IMR-90 (cell line): ENCODE measurements around the gene ATOSA. TPM values are rescaled to one million over a fixed set of nuclear protein-coding genes. Genes with fewer than 3 reads are reported as not detected.

ENCODE experiments used
- ATAC-seq: fragments of 200-7000 bp; cut with Tn5 transposase; 2 replicates; pipeline ENCODE4 v1.9.1; 2020; ENCODE audit warnings: low read depth, mild to moderate bottlenecking, moderate library complexity
- BruUV-seq: library from RNA; stranded (reverse); fragments of 400-500 nt; replicated peaks from 2 replicates; lab custom pipeline; 2021; lab: Mats Ljungman, UMichigan
- CTCF ChIA-PET: fragments of 300-600 bp; formaldehyde crosslinking; extraction: SDS; loops from one replicate; lab custom pipeline; 2021; ENCODE audit warnings: antibody characterized with exemption; lab: Yijun Ruan, JAX
- POLR2A ChIA-PET: fragments of 300-600 bp; sonication (Branson Sonifier 250); formaldehyde crosslinking; loops from one replicate; lab custom pipeline; 2022; ENCODE audit warnings: antibody characterized with exemption; ENCODE audit not compliant: unreplicated experiment; lab: Charles Lee
- DNase-seq: peaks from one replicate; pipeline ENCODE4 v3.0.0; 2013
- H2AFZ ChIP-seq: replicated peaks from 2 replicates; pipeline ENCODE3; 2013; ENCODE audit warnings: low read length, mild to moderate bottlenecking; ENCODE audit not compliant: poor library complexity
- H2AK5ac ChIP-seq: 2 replicates; pipeline ENCODE4 v1.6.1; 2013; ENCODE audit warnings: low read depth, low read length, inconsistent platforms
- H2AK9ac ChIP-seq: replicated peaks from 2 replicates; pipeline ENCODE3; 2013; ENCODE audit warnings: mild to moderate bottlenecking, low read depth, low read length, moderate library complexity; ENCODE audit not compliant: poor library complexity
- H2BK120ac ChIP-seq: 2 replicates; pipeline ENCODE4 v1.6.1; 2013; ENCODE audit warnings: low read depth, low read length, inconsistent platforms
- H2BK15ac ChIP-seq: 3 replicates; pipeline ENCODE4 v1.6.1; 2013; ENCODE audit warnings: low read depth, low read length, inconsistent platforms
- H2BK20ac ChIP-seq: 2 replicates; pipeline ENCODE4 v1.6.1; 2013; ENCODE audit warnings: low read depth, mild to moderate bottlenecking, inconsistent platforms, low read length, moderate library complexity
- H2BK5ac ChIP-seq: 2 replicates; pipeline ENCODE4 v1.6.1; 2013; ENCODE audit warnings: mild to moderate bottlenecking, low read depth, low read length, inconsistent platforms; ENCODE audit not compliant: poor library complexity, severe bottlenecking
- H3K14ac ChIP-seq: replicated peaks from 2 replicates; pipeline ENCODE4 v1.6.1; 2013; ENCODE audit warnings: low read depth, low read length, inconsistent platforms
- H3K18ac ChIP-seq: 2 replicates; pipeline ENCODE4 v1.6.1; 2013; ENCODE audit warnings: low read depth, low read length, control low read depth
- H3K23ac ChIP-seq: 2 replicates; pipeline ENCODE4 v1.6.1; 2013; ENCODE audit warnings: low read depth, low read length, inconsistent platforms
- H3K27ac ChIP-seq: 2 replicates; pipeline ENCODE4 v1.5.1; 2013; ENCODE audit warnings: mild to moderate bottlenecking, control low read depth, low read length; ENCODE audit not compliant: insufficient read depth
- H3K27me3 ChIP-seq: 2 replicates; pipeline ENCODE4 v1.6.1; 2013; ENCODE audit warnings: low read length; ENCODE audit not compliant: control insufficient read depth, insufficient read depth
- H3K36me3 ChIP-seq: 2 replicates; pipeline ENCODE4 v1.6.1; 2013; ENCODE audit warnings: low read length, mixed read lengths; ENCODE audit not compliant: control insufficient read depth, insufficient read depth
- H3K4ac ChIP-seq: 2 replicates; pipeline ENCODE4 v1.6.1; 2013; ENCODE audit warnings: low read depth, low read length, inconsistent platforms
- H3K4me1 ChIP-seq: 2 replicates; pipeline ENCODE4 v1.6.1; 2013; ENCODE audit warnings: low read length, mixed read lengths; ENCODE audit not compliant: control insufficient read depth, insufficient read depth
- H3K4me2 ChIP-seq: 2 replicates; pipeline ENCODE4 v1.6.1; 2013; ENCODE audit warnings: low read depth, mild to moderate bottlenecking, control low read depth, low read length, moderate library complexity
- H3K4me3 ChIP-seq: 2 replicates; pipeline ENCODE4 v1.5.1; 2013; ENCODE audit warnings: low read depth, mild to moderate bottlenecking, control low read depth, low read length, moderate library complexity; ENCODE audit not compliant: insufficient read depth
- H3K56ac ChIP-seq: 2 replicates; pipeline ENCODE4 v1.6.1; 2013; ENCODE audit warnings: low read length, inconsistent platforms; ENCODE audit not compliant: insufficient read depth; ENCODE audit errors: extremely low read depth
- H3K79me1 ChIP-seq, 2 experiments: 2 replicates each; pipeline ENCODE4 v1.6.1; 2013; ENCODE audit warnings: low read length in 2 of 2, inconsistent platforms in 1 of 2, low read depth in 1 of 2
- H3K9ac ChIP-seq: 2 replicates; pipeline ENCODE4 v1.6.1; 2013; ENCODE audit warnings: low read depth, low read length, control low read depth
- H3K9me1 ChIP-seq: 2 replicates; pipeline ENCODE4 v1.6.1; 2013; ENCODE audit warnings: low read length, inconsistent platforms; ENCODE audit not compliant: insufficient read depth
- H3K9me3 ChIP-seq: 2 replicates; pipeline ENCODE4 v1.6.1; 2013; ENCODE audit warnings: low read length; ENCODE audit not compliant: control insufficient read depth, insufficient read depth
- H4K20me1 ChIP-seq: 2 replicates; pipeline ENCODE4 v1.6.1; 2013; ENCODE audit warnings: low read length, inconsistent platforms; ENCODE audit not compliant: insufficient read depth
- H4K5ac ChIP-seq: 2 replicates; pipeline ENCODE4 v1.6.1; 2013; ENCODE audit warnings: mild to moderate bottlenecking, low read depth, low read length, control low read depth
- H4K8ac ChIP-seq, 2 experiments: 2 replicates each; pipeline ENCODE4 v1.6.1; 2013; ENCODE audit warnings: low read depth in 2 of 2, low read length in 2 of 2, control low read depth in 1 of 2, inconsistent platforms in 1 of 2
- H4K91ac ChIP-seq: 2 replicates; pipeline ENCODE4 v1.6.1; 2013; ENCODE audit warnings: low read depth, low read length, inconsistent platforms; ENCODE audit not compliant: insufficient read depth
- BHLHE40 ChIP-seq: fragments of 150-350 bp; IDR thresholded peaks from 2 replicates; pipeline ENCODE4 v1.6.1; 2016; ENCODE audit warnings: mild to moderate bottlenecking, low read depth, low read length
- CEBPB ChIP-seq: IDR thresholded peaks from 2 replicates; pipeline ENCODE4 v1.6.1; 2012; ENCODE audit warnings: low read depth, low read length, improper control_type of control experiment
- CHD1 ChIP-seq: IDR thresholded peaks from 2 replicates; pipeline ENCODE4 v1.6.1; 2012; ENCODE audit warnings: low read depth, low read length, improper control_type of control experiment
- MXI1 ChIP-seq: IDR thresholded peaks from 2 replicates; pipeline ENCODE4 v1.6.1; 2012; ENCODE audit warnings: low read depth, mild to moderate bottlenecking, low read length, moderate library complexity, borderline replicate concordance
- NFE2L2 ChIP-seq: fragments of 150-350 bp; IDR thresholded peaks from 2 replicates; pipeline ENCODE4 v1.6.1; 2016; ENCODE audit warnings: low read depth, mild to moderate bottlenecking, low read length
- POLR2A ChIP-seq: IDR thresholded peaks from 2 replicates; pipeline ENCODE4 v1.6.1; 2012; ENCODE audit warnings: mild to moderate bottlenecking, low read depth, low read length
- WGBS, 2 experiments: methylation state at CpG; one replicate each; pipeline versions ENCODE4 v1.1.5 to v1.1.7; 2013; ENCODE audit warnings: missing lambda C conversion rate in 2 of 2; ENCODE audit not compliant: insufficient read length in 1 of 2; ENCODE audit errors: extremely low coverage in 2 of 2; 5-methylcytosine and 5-hydroxymethylcytosine counted together
- dilution Hi-C: fragments of 300-500 bp; cut with HindIII; formaldehyde crosslinking; loops from one replicate; pipeline ENCODE4 v1.14.3; 2018; ENCODE audit warnings: low sequenced_read_pairs; ENCODE audit not compliant: unreplicated experiment
- in situ Hi-C: fragments of 300-500 bp; cut with MboI; formaldehyde crosslinking; loops from 3 replicates; pipeline ENCODE4 v1.14.3; 2019; ENCODE audit warnings: low sequenced_read_pairs, inconsistent platforms, mixed read lengths
- intact Hi-C: fragments of 100-400 bp; cut with micrococcal nuclease; formaldehyde crosslinking; loops from 2 replicates; pipeline ENCODE4 v1.10.0; 2022
- polyA plus RNA-seq, 3 experiments: library from polyadenylated mRNA; depleted of rRNA; stranded (reverse); fragments of >200 nt; gene quantifications; 2 replicates each; pipeline ENCODE4 v1.2.3, GENCODE V29; 2012; ENCODE audit warnings: low replicate concordance in 1 of 3
- total RNA-seq: library from RNA; depleted of rRNA; stranded (reverse); fragments of >200 nt; gene quantifications from 2 replicates; pipeline ENCODE4 v1.2.3, GENCODE V29; 2012

The ATOSA gene
- total and polyA plus RNA-seq, 2 of the 4 experiments (the other 2 are of a cell fraction) = 13.2 to 17.2 TPM

- intact Hi-C loops = no loop called here
- TF ChIP-seq MXI1 = no peak
- no peak for TF ChIP-seq POLR2A
- no peak for TF ChIP-seq BHLHE40
- TF ChIP-seq NFE2L2 = no peak
- TF ChIP-seq CEBPB = peak; percentile 67
- TF ChIP-seq CHD1 = no peak
- no peaks in the 10 kb centered on the region for H3K9me3 ChIP-seq
- no TSS peak for BruUV-seq
- no peak overlapping the region for H4K5ac ChIP-seq
- no peak overlapping the region; the same call in 1 of the 2 replicates for H2BK120ac ChIP-seq
- no peak overlapping the region for H3K56ac ChIP-seq
- H2BK20ac ChIP-seq = no peak overlapping the region
- in situ Hi-C loops = loop anchor here (25.0 kb wide), 1 partner anchor 639 kb away; the partner anchor contains the start of gene MAPK6
- H3K4ac ChIP-seq = 0 out of 2 replicates have a peak overlapping the region, but pooled peaks have one; percentile 22
- DNase-seq (no peak), ATAC-seq (no peak)
- H3K36me3 ChIP-seq = peaks cover 2% of the 10 kb centered on the region; the same call in 1 of the 2 replicates
- peak overlapping the region; percentile 82 for H3K4me2 ChIP-seq
- peaks cover 6 to 13% of the 10 kb centered on the region in 2 experiments; a peak in 3 of 4 replicates for H3K79me1 ChIP-seq
- H4K8ac ChIP-seq = peak overlapping the region in 1 of 2 experiments; percentile 70; a peak in 1 of 4 replicates
- no peak overlapping the region for H3K18ac ChIP-seq
- dilution Hi-C loops = no loop called here
- H2AFZ ChIP-seq = no peak overlapping the region
- H2BK15ac ChIP-seq = no peak overlapping the region
- H2BK5ac ChIP-seq = peak overlapping the region; percentile 70
- no CpG with 5 or more reads among the region's 1 CpG for WGBS, 2 experiments
- peaks cover 2% of the 10 kb centered on the region for H3K9me1 ChIP-seq
- no peak overlapping the region; the same call in 1 of the 2 replicates for H3K27ac ChIP-seq
- ChIA-PET POLR2A (interaction anchor here (0.5 to 0.7 kb wide), 2 partner anchors 12 to 20 kb away, joined by 3 to 5 read pairs; no protein-coding TSS in a partner anchor), CTCF (interaction anchor here (1.0 to 1.7 kb wide), 3 partner anchors 10 to 130 kb away, joined by 3 to 4 read pairs (median 3); no protein-coding TSS in a partner anchor)
- no peak overlapping the region for H3K4me3 ChIP-seq
- H2AK5ac ChIP-seq = no peak overlapping the region
- peak overlapping the region; percentile 55; the same call in 1 of the 2 replicates for H3K23ac ChIP-seq
- peaks cover 5% of the 10 kb centered on the region; the same call in 1 of the 2 replicates for H3K4me1 ChIP-seq
- no peak overlapping the region for H2AK9ac ChIP-seq
- no peak overlapping the region for H4K91ac ChIP-seq
- H3K27me3 ChIP-seq = no peaks in the 10 kb centered on the region
- no peak overlapping the region; the same call in 1 of the 2 replicates for H3K9ac ChIP-seq
- H3K14ac ChIP-seq = no peak overlapping the region
- no peaks in the 10 kb centered on the region for H4K20me1 ChIP-seq
Measured at GRCh38 chr15:52651114-52651513, 28.1 kb downstream of the ATOSA start.
